WTC11 (cell line): Measurements from ENCODE around the gene LGALS12. TPM values are rescaled to one million over a fixed set of nuclear protein-coding genes. Genes with fewer than 3 reads are reported as not detected.

ENCODE experiments used
- ATAC-seq: fragments of 200-7000 bp; cut with Tn5 transposase; 2 replicates; pipeline ENCODE4 v1.10.0; 2021; ENCODE audit warnings: mild to moderate bottlenecking, moderate library complexity
- CTCF ChIA-PET: fragments of 300-600 bp; sonication (Branson Sonifier 250); formaldehyde crosslinking; loops from one replicate; lab custom pipeline; 2021; ENCODE audit warnings: antibody characterized with exemption; lab: Charles Lee
- POLR2A ChIA-PET: fragments of 350-600 bp; sonication (Branson Sonifier 250); formaldehyde crosslinking; loops from one replicate; lab custom pipeline; 2021; ENCODE audit warnings: antibody characterized with exemption; lab: Charles Lee
- DNase-seq: peaks from one replicate; pipeline ENCODE4 v3.0.0; 2021; ENCODE audit warnings: low spot score
- H3K27ac Mint-ChIP-seq: 2 replicates; pipeline ENCODE4 v1.8.0; 2021; ENCODE audit warnings: mixed read lengths
- H3K27me3 Mint-ChIP-seq: 2 replicates; pipeline ENCODE4 v1.8.0; 2021; ENCODE audit warnings: low read depth, mild to moderate bottlenecking, moderate library complexity, mixed read lengths
- H3K36me3 Mint-ChIP-seq: 2 replicates; pipeline ENCODE4 v1.8.0; 2021; ENCODE audit warnings: mixed read lengths
- H3K4me1 Mint-ChIP-seq: 2 replicates; pipeline ENCODE4 v1.8.0; 2022; ENCODE audit warnings: mixed read lengths
- H3K4me3 Mint-ChIP-seq: 2 replicates; pipeline ENCODE4 v1.8.0; 2021; ENCODE audit warnings: mild to moderate bottlenecking, moderate library complexity, mixed read lengths
- H3K9me3 Mint-ChIP-seq: 2 replicates; pipeline ENCODE4 v1.8.0; 2021; ENCODE audit warnings: mixed read lengths
- ATF1 ChIP-seq: sonication (generic); formaldehyde crosslinking; IDR thresholded peaks from 2 replicates; pipeline ENCODE4 v1.8.1; 2023; ENCODE audit warnings: mild to moderate bottlenecking, moderate library complexity, missing genetic modification reagents
- ATF2 ChIP-seq: sonication (generic); formaldehyde crosslinking; IDR thresholded peaks from 2 replicates; pipeline ENCODE4 v1.8.1; 2022; ENCODE audit warnings: low read depth, missing genetic modification reagents, borderline replicate concordance
- CDX4 ChIP-seq: fragments of 250-450 bp; sonication (Bioruptor Pico); IDR thresholded peaks from 2 replicates; pipeline ENCODE4 v1.9.0; 2021; ENCODE audit warnings: moderate library complexity, mild to moderate bottlenecking, inconsistent platforms, borderline replicate concordance
- CREB1 ChIP-seq: sonication (generic); formaldehyde crosslinking; IDR thresholded peaks from 2 replicates; pipeline ENCODE4 v1.8.0; 2023; ENCODE audit warnings: mild to moderate bottlenecking, missing genetic modification reagents
- CREM ChIP-seq: sonication (generic); formaldehyde crosslinking; IDR thresholded peaks from 2 replicates; pipeline ENCODE4 v1.8.1; 2022; ENCODE audit warnings: mild to moderate bottlenecking, missing genetic modification reagents, moderate library complexity
- ELF4 ChIP-seq: sonication (generic); formaldehyde crosslinking; IDR thresholded peaks from 2 replicates; pipeline ENCODE4 v1.8.1; 2022; ENCODE audit warnings: low read depth, mild to moderate bottlenecking, moderate library complexity, missing genetic modification reagents
- ESRRA ChIP-seq: sonication (generic); formaldehyde crosslinking; IDR thresholded peaks from 2 replicates; pipeline ENCODE4 v1.8.1; 2022; ENCODE audit warnings: mild to moderate bottlenecking, missing genetic modification reagents, borderline replicate concordance
- ETV6 ChIP-seq: sonication (generic); formaldehyde crosslinking; IDR thresholded peaks from 2 replicates; pipeline ENCODE4 v1.8.1; 2022; ENCODE audit warnings: mild to moderate bottlenecking, missing genetic modification reagents
- FOXJ3 ChIP-seq: sonication (generic); formaldehyde crosslinking; IDR thresholded peaks from 2 replicates; pipeline ENCODE4 v1.9.0; 2021; ENCODE audit warnings: missing genetic modification reagents, mild to moderate bottlenecking, borderline replicate concordance
- FOXP4 ChIP-seq: sonication (generic); formaldehyde crosslinking; IDR thresholded peaks from 2 replicates; pipeline ENCODE4 v1.8.0; 2022; ENCODE audit warnings: mild to moderate bottlenecking, missing genetic modification reagents
- GRHL2 ChIP-seq: fragments of 250-450 bp; sonication (Bioruptor Pico); IDR thresholded peaks from 2 replicates; pipeline ENCODE4 v1.8.0; 2022; ENCODE audit warnings: mild to moderate bottlenecking, moderate library complexity; ENCODE audit not compliant: insufficient replicate concordance, severe bottlenecking
- HMGA2 ChIP-seq: fragments of 250-450 bp; sonication (Bioruptor Pico); IDR thresholded peaks from 2 replicates; pipeline ENCODE4 v1.4.0; 2021; ENCODE audit warnings: mild to moderate bottlenecking, moderate library complexity
- NFYB ChIP-seq: sonication (generic); formaldehyde crosslinking; conservative IDR thresholded peaks from 2 replicates; pipeline ENCODE4 v1.8.0; 2022; ENCODE audit warnings: low read depth, missing genetic modification reagents
- NR1H2 ChIP-seq: sonication (generic); formaldehyde crosslinking; IDR thresholded peaks from 2 replicates; pipeline ENCODE4 v1.9.0; 2021; ENCODE audit warnings: mild to moderate bottlenecking, moderate library complexity, missing genetic modification reagents
- SMAD3 ChIP-seq: sonication (generic); formaldehyde crosslinking; IDR thresholded peaks from 2 replicates; pipeline ENCODE4 v1.8.0; 2022; ENCODE audit warnings: missing genetic modification reagents, mild to moderate bottlenecking, borderline replicate concordance
- STAT6 ChIP-seq: sonication (generic); formaldehyde crosslinking; conservative IDR thresholded peaks from 2 replicates; pipeline ENCODE4 v1.8.1; 2023; ENCODE audit warnings: mild to moderate bottlenecking, low read depth, missing genetic modification reagents, moderate library complexity
- TEAD1 ChIP-seq: sonication (generic); formaldehyde crosslinking; IDR thresholded peaks from 2 replicates; pipeline ENCODE4 v1.8.0; 2022; ENCODE audit warnings: mild to moderate bottlenecking, missing genetic modification reagents
- ZNF121 ChIP-seq: sonication (generic); formaldehyde crosslinking; IDR thresholded peaks from 2 replicates; pipeline ENCODE4 v1.8.0; 2023; ENCODE audit warnings: missing genetic modification reagents
- ZNF219 ChIP-seq: sonication (generic); formaldehyde crosslinking; IDR thresholded peaks from 2 replicates; pipeline ENCODE4 v1.8.0; 2023; ENCODE audit warnings: missing genetic modification reagents, mild to moderate bottlenecking, borderline replicate concordance
- ZNF232 ChIP-seq: sonication (generic); formaldehyde crosslinking; IDR thresholded peaks from 2 replicates; pipeline ENCODE4 v1.8.0; 2022; ENCODE audit warnings: mild to moderate bottlenecking, missing genetic modification reagents
- ZNF263 ChIP-seq: sonication (generic); formaldehyde crosslinking; IDR thresholded peaks from 2 replicates; pipeline ENCODE4 v1.8.1; 2022; ENCODE audit warnings: low read depth, mild to moderate bottlenecking, moderate library complexity, missing genetic modification reagents
- ZNF423 ChIP-seq: fragments of 250-450 bp; sonication (Bioruptor Pico); IDR thresholded peaks from 2 replicates; pipeline ENCODE4 v2.1.2; 2022; ENCODE audit warnings: mild to moderate bottlenecking, moderate library complexity
- ZNF425 ChIP-seq: fragments of 250-450 bp; sonication (Bioruptor Pico); conservative IDR thresholded peaks from 2 replicates; pipeline ENCODE4 v1.9.0; 2021; ENCODE audit warnings: mild to moderate bottlenecking
- total RNA-seq: library from RNA; stranded (reverse); gene quantifications from 3 replicates; pipeline ENCODE4 v1.2.3, GENCODE V29; 2021

The LGALS12 gene
- total RNA-seq, 1 experiment from 2014 or later, result 1.4 TPM

- no peak for TF ChIP-seq FOXP4 (CRISPR knock-in tag)
- no peak for TF ChIP-seq CDX4 (CRISPR knock-in tag)
Measured at GRCh38 chr11:63480039-63480438, 25.8 kb upstream of the LGALS12 start (continued).

GRCh38 chr11:63485777-63486176, 20.1 kb upstream of the LGALS12 start:
- ATAC-seq (no peak), DNase-seq (no peak)
- peaks cover 33% of the 10 kb centered on the region for H3K4me1 Mint-ChIP-seq
- POLR2A ChIA-PET, result no interaction called here
- TF ChIP-seq CREB1 (no peak), GRHL2 (CRISPR knock-in tag) (no peak), SMAD3 (CRISPR knock-in tag) (no peak), ZNF232 (CRISPR knock-in tag) (no peak), HMGA2 (no peak), TEAD1 (CRISPR knock-in tag) (no peak), ATF2 (CRISPR knock-in tag) (no peak), NR1H2 (CRISPR knock-in tag) (no peak), ZNF219 (no peak), STAT6 (no peak), NFYB (CRISPR knock-in tag) (no peak), ZNF423 (CRISPR knock-in tag) (no peak), ZNF263 (CRISPR knock-in tag) (no peak), FOXP4 (CRISPR knock-in tag) (no peak)
- peaks cover 48% of the 10 kb centered on the region for H3K36me3 Mint-ChIP-seq
- peaks cover 44% of the 10 kb centered on the region for H3K9me3 Mint-ChIP-seq
- CTCF ChIA-PET, result no interaction called here
- H3K27me3 Mint-ChIP-seq, result peaks cover 4% of the 10 kb centered on the region; the same call in 1 of the 2 replicates
- H3K4me3 Mint-ChIP-seq, result no peak overlapping the region
- no peak overlapping the region for H3K27ac Mint-ChIP-seq

GRCh38 chr11:63488789-63489188, 17.1 kb upstream of the LGALS12 start:
- ATAC-seq (no peak), DNase-seq (no peak)
- H3K4me3 Mint-ChIP-seq, result no peak overlapping the region
- H3K36me3 Mint-ChIP-seq, result peaks cover 44% of the 10 kb centered on the region
- H3K27me3 Mint-ChIP-seq, result peaks cover 17% of the 10 kb centered on the region
- H3K4me1 Mint-ChIP-seq, result peaks cover 40% of the 10 kb centered on the region
- POLR2A ChIA-PET, result no interaction called here
- CTCF ChIA-PET, result interaction anchor here (0.6 to 4.5 kb wide), 6 partner anchors 9 to 453 kb away, joined by 3 to 46 read pairs (median 8); partner anchors contain the start of gene LGALS12
- H3K9me3 Mint-ChIP-seq, result peaks cover 41% of the 10 kb centered on the region
- H3K27ac Mint-ChIP-seq, result no peak overlapping the region
- TF ChIP-seq FOXJ3 (CRISPR knock-in tag) (no peak), ELF4 (no peak), ZNF425 (CRISPR knock-in tag) (no peak), ETV6 (CRISPR knock-in tag) (no peak), HMGA2 (no peak), ATF1 (no peak), SMAD3 (CRISPR knock-in tag) (no peak), ZNF121 (CRISPR knock-in tag) (no peak), NR1H2 (CRISPR knock-in tag) (no peak), CREM (CRISPR knock-in tag) (no peak), GRHL2 (CRISPR knock-in tag) (no peak), ESRRA (CRISPR knock-in tag) (no peak)
